IPS-20b (cell line): ENCODE results near the gene CLNK.

Source experiments
- H3K27ac ChIP-seq: one replicate; pipeline ENCODE4 v1.5.1; 2013; ENCODE audit warnings: low read length
- H3K27me3 ChIP-seq: 2 replicates; pipeline ENCODE4 v1.6.1; 2013; ENCODE audit warnings: mild to moderate bottlenecking, low read length, inconsistent platforms; ENCODE audit not compliant: insufficient read depth
- H3K36me3 ChIP-seq: 2 replicates; pipeline ENCODE4 v1.6.1; 2013; ENCODE audit warnings: low read depth, mild to moderate bottlenecking, inconsistent platforms, low read length, moderate library complexity; ENCODE audit not compliant: insufficient read depth
- H3K4me1 ChIP-seq: 2 replicates; pipeline ENCODE4 v1.6.1; 2013; ENCODE audit warnings: mild to moderate bottlenecking, control low read depth, inconsistent platforms, low read length, moderate library complexity; ENCODE audit not compliant: insufficient read depth
- H3K4me3 ChIP-seq: 2 replicates; pipeline ENCODE4 v1.5.1; 2013; ENCODE audit warnings: mild to moderate bottlenecking, low read length, inconsistent platforms
- H3K9ac ChIP-seq: 2 replicates; pipeline ENCODE4 v1.6.1; 2013; ENCODE audit warnings: low read depth, mild to moderate bottlenecking, inconsistent platforms, low read length, moderate library complexity
- H3K9me3 ChIP-seq: 2 replicates; pipeline ENCODE4 v1.6.1; 2013; ENCODE audit warnings: mild to moderate bottlenecking, low read depth, low read length, inconsistent platforms; ENCODE audit not compliant: insufficient read depth

The CLNK gene, protein sequence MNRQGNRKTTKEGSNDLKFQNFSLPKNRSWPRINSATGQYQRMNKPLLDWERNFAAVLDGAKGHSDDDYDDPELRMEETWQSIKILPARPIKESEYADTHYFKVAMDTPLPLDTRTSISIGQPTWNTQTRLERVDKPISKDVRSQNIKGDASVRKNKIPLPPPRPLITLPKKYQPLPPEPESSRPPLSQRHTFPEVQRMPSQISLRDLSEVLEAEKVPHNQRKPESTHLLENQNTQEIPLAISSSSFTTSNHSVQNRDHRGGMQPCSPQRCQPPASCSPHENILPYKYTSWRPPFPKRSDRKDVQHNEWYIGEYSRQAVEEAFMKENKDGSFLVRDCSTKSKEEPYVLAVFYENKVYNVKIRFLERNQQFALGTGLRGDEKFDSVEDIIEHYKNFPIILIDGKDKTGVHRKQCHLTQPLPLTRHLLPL

DNA sequence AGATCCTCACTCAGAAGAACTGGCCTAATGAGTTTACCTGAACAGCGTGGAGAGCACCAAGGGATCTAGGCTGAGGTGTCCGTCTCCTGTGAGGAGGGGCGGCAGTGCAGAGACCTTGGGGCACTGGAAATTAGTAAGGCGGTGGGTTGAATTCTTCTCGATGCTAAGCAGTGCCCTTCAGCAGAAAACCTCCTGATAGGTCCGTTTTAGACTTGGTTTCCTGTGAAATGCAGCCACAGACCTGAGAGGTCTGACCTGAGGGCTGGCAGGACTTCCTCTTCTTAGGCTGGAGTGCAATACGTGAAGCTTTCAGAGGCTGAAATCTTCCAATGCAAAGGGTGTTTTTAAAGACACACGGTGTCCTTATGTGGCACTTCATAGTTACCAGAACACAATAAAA is at the start of gene CLNK:
Gene CLNK, minus strand, starts transcription at position 138 of the 400 bp plus-strand sequence. CDS start 16,899 bp downstream, outside the sequence.
- Histone ChIP-seq H3K9me3 (no peaks in the 10 kb centered on the region), H3K4me1 (0 out of 2 replicates have a peak, but pooled peaks cover 3% of the 10 kb centered on the region), H3K9ac (no peak within 1 kb of the TSS), H3K36me3 (no peaks in the 10 kb centered on the region), H3K27ac (no peak within 1 kb of the TSS), H3K27me3 (no peaks in the 10 kb centered on the region), H3K4me3 (no peak within 1 kb of the TSS)

GRCh38 chr4:10733481-10734062 is 49.0 kb upstream of the CLNK start:
- H3K9ac ChIP-seq = no peak overlapping the region

GRCh38 chr4:10732914-10733415 is 48.4 kb upstream of the CLNK start:
- no peaks in the 10 kb centered on the region; the same call in 1 of the 2 replicates for H3K9me3 ChIP-seq
- no peak overlapping the region for H3K9ac ChIP-seq
- no peaks in the 10 kb centered on the region for H3K36me3 ChIP-seq
- H3K4me3 ChIP-seq = no peak overlapping the region
- H3K4me1 ChIP-seq = no peaks in the 10 kb centered on the region
- H3K27ac ChIP-seq = no peak overlapping the region
- no peaks in the 10 kb centered on the region for H3K27me3 ChIP-seq

More at GRCh38 chr4:10733481-10734062, 49.0 kb upstream of the CLNK start:
- Histone ChIP-seq H3K4me3 (no peak overlapping the region), H3K9me3 (no peaks in the 10 kb centered on the region; the same call in 1 of the 2 replicates), H3K27me3 (no peaks in the 10 kb centered on the region), H3K27ac (no peak overlapping the region), H3K36me3 (no peaks in the 10 kb centered on the region), H3K4me1 (no peaks in the 10 kb centered on the region; the same call in 1 of the 2 replicates)

GRCh38 chr4:10732235-10732913 is 47.8 kb upstream of the CLNK start:
- no peaks in the 10 kb centered on the region; the same call in 1 of the 2 replicates for H3K9me3 ChIP-seq
- no peak overlapping the region for H3K27ac ChIP-seq
- H3K4me3 ChIP-seq = no peak overlapping the region
- no peaks in the 10 kb centered on the region for H3K36me3 ChIP-seq
- H3K27me3 ChIP-seq = no peaks in the 10 kb centered on the region
- no peaks in the 10 kb centered on the region for H3K4me1 ChIP-seq
- H3K9ac ChIP-seq = no peak overlapping the region

DNA sequence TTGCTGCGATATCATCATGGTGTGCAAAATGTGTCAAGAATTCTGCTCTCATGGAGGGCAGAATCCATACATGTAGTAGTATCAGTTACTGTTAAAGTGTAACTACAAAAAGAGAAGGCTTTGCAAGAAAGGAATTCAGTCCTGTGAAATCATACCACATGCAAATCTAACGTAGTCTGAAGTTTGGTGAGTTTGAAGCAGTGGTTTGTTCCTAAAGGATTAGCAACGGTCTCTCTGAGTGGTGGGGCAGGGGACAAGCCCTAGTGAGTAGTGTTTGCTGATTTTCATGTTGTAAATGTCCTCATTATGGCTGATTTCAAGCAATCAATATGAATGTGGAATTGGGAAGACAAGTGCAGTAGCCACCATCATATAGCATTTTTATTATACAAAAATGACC is 47.1 kb upstream of the CLNK start:
- Histone ChIP-seq H3K27me3 (no peaks in the 10 kb centered on the region), H3K4me3 (no peak overlapping the region), H3K9ac (no peak overlapping the region), H3K9me3 (no peaks in the 10 kb centered on the region), H3K36me3 (no peaks in the 10 kb centered on the region), H3K27ac (no peak overlapping the region), H3K4me1 (no peaks in the 10 kb centered on the region)

DNA sequence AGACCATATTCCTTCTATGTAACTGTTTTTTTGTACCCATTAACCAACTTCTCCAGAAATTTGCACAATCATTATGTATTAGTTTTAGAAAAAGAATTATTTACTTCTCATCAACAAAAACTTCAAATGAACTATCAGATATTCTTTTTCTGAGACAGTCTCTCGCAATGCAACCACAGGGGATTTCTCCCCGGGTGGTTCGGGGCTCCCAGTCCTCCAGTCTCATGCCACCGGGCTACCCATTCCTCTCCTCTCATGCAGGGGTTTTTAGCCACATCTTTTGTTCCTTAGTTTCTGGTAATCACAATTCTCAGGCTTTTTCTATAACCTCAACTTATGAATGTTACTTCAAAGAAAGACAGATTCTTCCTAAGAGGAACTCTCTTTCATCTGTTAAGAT is 46.6 kb upstream of the CLNK start:
- Histone ChIP-seq H3K4me3 (no peak overlapping the region), H3K27ac (no peak overlapping the region), H3K9ac (no peak overlapping the region), H3K4me1 (no peaks in the 10 kb centered on the region), H3K9me3 (no peaks in the 10 kb centered on the region), H3K36me3 (no peaks in the 10 kb centered on the region), H3K27me3 (no peaks in the 10 kb centered on the region)

DNA sequence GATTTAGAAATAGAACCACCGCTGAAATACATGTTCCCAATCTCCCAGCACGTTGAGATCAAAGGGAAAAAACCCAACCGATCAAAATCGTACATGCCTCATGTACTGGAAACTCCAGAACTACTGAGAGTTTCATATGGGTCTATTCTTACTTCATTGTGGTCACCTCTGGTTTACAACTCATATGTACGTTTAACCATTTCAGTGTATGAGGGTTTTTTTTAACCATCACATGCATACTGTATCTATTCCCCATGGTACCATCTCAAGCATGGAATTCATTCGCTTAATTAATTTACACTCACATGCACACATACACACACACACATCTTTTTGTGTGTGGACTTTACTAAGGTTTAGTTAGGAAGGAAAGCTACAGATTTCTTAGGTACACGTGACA is 46.0 kb upstream of the CLNK start:
- H3K9ac ChIP-seq = no peak overlapping the region
- H3K36me3 ChIP-seq = no peaks in the 10 kb centered on the region
- no peaks in the 10 kb centered on the region for H3K9me3 ChIP-seq
- no peak overlapping the region for H3K27ac ChIP-seq
- H3K27me3 ChIP-seq = no peaks in the 10 kb centered on the region
- no peak overlapping the region for H3K4me3 ChIP-seq
- H3K4me1 ChIP-seq = no peaks in the 10 kb centered on the region

- H3K4me1 ChIP-seq = no peaks in the 10 kb centered on the region
- no peak overlapping the region for H3K9ac ChIP-seq
- H3K9me3 ChIP-seq = no peaks in the 10 kb centered on the region
- no peaks in the 10 kb centered on the region for H3K27me3 ChIP-seq
- no peak overlapping the region for H3K4me3 ChIP-seq
- H3K36me3 ChIP-seq = no peaks in the 10 kb centered on the region
- H3K27ac ChIP-seq = no peak overlapping the region
These were observed 45.5 kb upstream of the CLNK start for GRCh38 chr4:10730019-10730418.

DNA sequence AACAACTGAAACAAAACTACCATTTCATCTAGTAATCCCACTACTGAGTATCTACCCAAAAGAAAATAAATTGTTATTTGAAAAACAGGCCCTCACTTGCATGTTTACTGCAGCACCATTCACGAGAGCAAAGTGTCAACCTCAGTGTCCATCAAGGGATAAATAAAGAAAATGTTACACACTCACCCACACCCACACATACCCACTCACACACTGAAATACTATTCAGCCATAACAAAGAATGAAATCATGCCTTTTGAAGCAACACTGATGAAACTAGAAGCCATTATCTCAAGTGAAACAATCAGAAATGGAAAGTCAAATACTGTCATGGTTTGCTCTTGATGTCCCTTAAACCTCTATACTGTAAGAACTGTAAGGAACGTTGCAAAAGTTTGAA is 44.8 kb upstream of the CLNK start:
- Histone ChIP-seq H3K27me3 (no peaks in the 10 kb centered on the region), H3K4me1 (no peaks in the 10 kb centered on the region; the same call in 1 of the 2 replicates), H3K27ac (no peak overlapping the region), H3K36me3 (no peaks in the 10 kb centered on the region), H3K4me3 (no peak overlapping the region), H3K9ac (no peak overlapping the region), H3K9me3 (no peaks in the 10 kb centered on the region)

GRCh38 chr4:10728016-10728415 is 43.4 kb upstream of the CLNK start:
- no peaks in the 10 kb centered on the region for H3K27me3 ChIP-seq
- no peaks in the 10 kb centered on the region for H3K9me3 ChIP-seq
- H3K27ac ChIP-seq = no peak overlapping the region
- no peak overlapping the region for H3K9ac ChIP-seq
- no peak overlapping the region for H3K4me3 ChIP-seq
- H3K4me1 ChIP-seq = no peaks in the 10 kb centered on the region; the same call in 1 of the 2 replicates
- no peaks in the 10 kb centered on the region for H3K36me3 ChIP-seq

DNA sequence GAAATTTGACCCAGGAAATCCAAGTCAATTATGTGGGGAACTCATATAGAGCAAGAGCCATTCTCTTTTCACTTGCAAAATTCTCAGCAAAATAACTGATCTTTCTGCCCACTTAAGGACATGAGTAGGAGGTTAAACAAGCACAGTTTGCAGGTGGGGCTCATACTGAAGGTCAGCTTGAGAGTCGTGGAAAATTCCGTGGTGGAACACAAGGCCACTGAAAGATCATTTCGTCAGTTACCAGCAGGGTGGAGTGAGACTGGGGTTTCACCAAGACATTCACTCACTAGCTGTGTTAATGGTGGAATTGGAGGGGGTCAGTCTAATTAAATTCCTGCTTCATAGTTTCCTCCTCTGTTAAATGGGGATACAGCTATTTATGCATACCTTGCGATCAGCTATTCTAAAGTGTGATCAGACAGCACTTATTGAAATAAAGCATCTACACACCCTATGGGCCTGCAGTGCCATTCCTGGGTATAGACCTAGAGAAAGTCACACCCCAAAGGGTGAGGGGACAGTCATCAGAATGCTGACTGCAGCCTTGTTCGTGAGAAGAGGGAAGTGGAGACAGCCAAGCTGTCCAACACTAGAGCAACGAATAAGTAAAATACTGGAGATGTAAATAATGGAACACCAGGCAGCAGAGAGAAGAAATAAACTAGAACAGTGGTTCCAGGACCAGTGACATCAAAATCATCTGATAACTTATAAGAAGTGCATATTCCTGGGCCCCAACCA is 42.7 kb upstream of the CLNK start:
- H3K9me3 ChIP-seq = no peaks in the 10 kb centered on the region
- no peak overlapping the region for H3K27ac ChIP-seq
- H3K9ac ChIP-seq = no peak overlapping the region
- no peaks in the 10 kb centered on the region for H3K27me3 ChIP-seq
- H3K4me1 ChIP-seq = no peaks in the 10 kb centered on the region; the same call in 1 of the 2 replicates
- H3K36me3 ChIP-seq = no peaks in the 10 kb centered on the region
- H3K4me3 ChIP-seq = no peak overlapping the region
